Sciatic nerve (tissue), 2 donors: ENCODE results near the gene CENPB. TPM values are rescaled to one million over a fixed set of nuclear protein-coding genes. Genes with fewer than 3 reads are reported as not detected.
"Not testable (repeated sequence)": the region's sequence is repeated elsewhere in the genome, so short reads cannot be mapped to it uniquely, and the experiment has no call there.

ENCODE experiments used
- ATAC-seq: fragments of 200-7000 bp; cut with Tn5 transposase; one replicate; pipeline ENCODE4 v1.9.1; 2020; ENCODE audit warnings: mild to moderate bottlenecking, moderate library complexity
- DNase-seq: peaks from one replicate; pipeline ENCODE4 v3.0.0-alpha.2; 2020; ENCODE audit warnings: low spot score
- intact Hi-C: fragments of 100-400 bp; cut with DNase I; formaldehyde crosslinking; loops from one replicate; pipeline ENCODE4 v1.14.2; 2022
- total RNA-seq: library from RNA; stranded (reverse); fragmentation: NEBNext Ultra II Directional; extraction: Animal tissue kit (Norgen Biotek cat#: 25700); gene quantifications from one replicate; pipeline ENCODE4 v1.2.1, GENCODE V29; 2021
- donor health status: DM: no; HTN: no; CAD: no.
- donor health status: DM: no; HTN: no; CAD: no.

CENPB gene
- total RNA-seq, 1 donor from 2014 or later = 71.0 TPM

DNA sequence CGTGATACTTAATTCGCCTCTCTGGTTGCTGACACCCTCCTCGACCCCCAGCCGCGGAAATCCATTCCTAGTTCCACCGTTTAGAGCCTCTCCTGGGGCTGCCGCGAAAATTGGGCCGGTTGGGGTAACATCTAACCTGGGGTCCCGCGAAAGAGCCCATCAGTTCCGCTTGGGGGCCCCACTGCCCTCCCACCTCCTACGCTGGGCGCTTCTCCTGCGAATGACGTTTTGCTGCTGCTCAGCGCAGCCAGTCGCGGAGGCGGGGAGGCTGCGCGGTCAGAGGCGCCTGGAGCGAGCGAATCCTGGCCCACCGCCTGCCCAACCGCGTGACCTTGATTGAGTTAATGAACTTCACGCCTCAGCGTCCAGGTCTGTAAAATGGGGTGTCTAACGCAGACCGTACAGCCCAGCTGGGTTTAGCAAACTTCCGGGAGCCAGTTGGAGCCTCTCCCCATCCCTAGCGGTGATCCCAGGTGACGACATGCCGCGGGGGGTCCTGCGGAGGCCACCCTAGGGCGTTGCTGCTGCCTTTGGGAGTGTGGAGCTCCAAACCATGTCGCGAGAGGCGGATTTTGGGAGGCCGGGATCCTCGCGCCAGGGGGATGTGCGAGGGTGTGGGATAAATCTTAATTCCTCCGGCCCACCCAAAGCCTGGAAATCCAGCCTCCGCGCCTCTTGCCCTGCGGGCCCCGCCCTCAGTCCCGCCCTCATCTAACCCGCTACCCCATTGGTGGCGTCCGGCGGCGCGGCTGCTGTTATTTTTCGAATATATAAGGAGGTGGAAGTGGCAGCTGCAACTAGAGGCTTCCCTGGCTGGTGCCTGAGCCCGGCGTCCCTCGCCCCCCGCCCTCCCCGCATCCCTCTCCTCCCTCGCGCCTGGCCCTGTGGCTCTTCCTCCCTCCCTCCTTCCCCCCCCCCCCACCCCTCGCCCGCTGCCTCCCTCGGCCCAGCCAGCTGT is 9.2 kb upstream of the CENPB start, which contains the start of gene CDC25B:
Gene CDC25B, plus strand, starts transcription at position 800 of the 958 bp plus-strand sequence. CDS start 222 bp downstream, outside the sequence.
- intact Hi-C loops = no loop called here
- DNase-seq (peak; percentile 98), ATAC-seq (peak; percentile 95)

GRCh38 chr20:3794701-3795420 is 8.3 kb upstream of the CENPB start:
- intact Hi-C loops = no loop called here
- no peak for ATAC-seq
- DNase-seq = no peak

DNA sequence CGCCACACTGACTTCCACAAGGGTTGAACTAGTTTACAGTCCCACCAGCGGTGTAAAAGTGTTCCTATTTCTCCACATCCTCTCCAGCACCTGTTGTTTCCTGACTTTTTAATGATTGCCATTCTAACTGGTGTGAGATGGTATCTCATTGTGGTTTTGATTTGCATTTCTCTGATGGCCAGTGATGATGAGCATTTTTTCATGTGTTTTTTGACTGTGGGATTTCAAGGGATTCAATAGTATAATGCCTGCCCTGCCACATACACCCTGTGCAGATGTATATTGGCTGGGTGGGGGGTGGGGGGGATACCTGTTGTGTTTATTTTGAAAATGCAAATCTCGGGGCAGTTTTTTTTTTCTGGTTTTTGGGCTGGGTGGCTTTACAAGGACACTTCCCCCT is 7.6 kb upstream of the CENPB start:
- ATAC-seq, intact Hi-C loops, DNase-seq: not testable (repeated sequence)

DNA sequence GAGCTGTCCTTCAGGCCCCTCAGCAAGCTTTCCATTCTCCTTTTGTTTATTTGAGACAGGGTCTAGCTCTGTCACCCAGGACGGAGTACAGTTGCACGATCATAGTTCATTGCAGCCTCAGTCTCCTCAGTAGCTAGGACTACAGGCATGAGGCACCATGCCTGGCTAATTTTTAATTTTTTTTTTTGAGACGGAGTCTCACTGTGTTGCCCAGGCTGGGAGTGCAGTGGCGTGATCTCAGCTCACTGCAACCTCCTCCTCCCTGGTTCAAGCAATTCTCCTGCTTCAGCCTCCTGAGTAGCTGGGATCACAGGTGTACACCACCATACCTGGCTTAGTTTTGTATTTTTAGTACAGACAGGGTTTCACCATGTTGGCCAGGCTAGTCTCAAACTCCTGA is 2.7 kb upstream of the CENPB start:
- ATAC-seq, DNase-seq, intact Hi-C loops: not testable (repeated sequence)

- ATAC-seq = no peak
- no peak for DNase-seq
- intact Hi-C loops = no loop called here
These were observed 2.2 kb upstream of the CENPB start for GRCh38 chr20:3788685-3789155.

GRCh38 chr20:3787324-3788014 is 929 bp upstream of the CENPB start:
- ATAC-seq = no peak
- no peak for DNase-seq
- intact Hi-C loops = loop anchor here (2.0 kb wide), 1 partner anchor 33 kb away; the partner anchor contains the start of gene AP5S1

- ATAC-seq = peak; percentile 13
- no peak for DNase-seq
- intact Hi-C loops = loop anchor here (2.0 kb wide), 1 partner anchor 35 kb away; the partner anchor contains the start of gene AP5S1
These were observed 435 bp downstream of the CENPB start for GRCh38 chr20:3786126-3786484.

- intact Hi-C loops = loop anchor here (2.0 kb wide), 1 partner anchor 35 kb away; the partner anchor contains the start of gene AP5S1
- ATAC-seq (no peak), DNase-seq (no peak)
These were observed 1.1 kb downstream of the CENPB start for GRCh38 chr20:3785240-3786125.

GRCh38 chr20:3784863-3785239 is 1.7 kb downstream of the CENPB start:
- no peak for ATAC-seq
- no peak for DNase-seq
- intact Hi-C loops = no loop called here

DNA sequence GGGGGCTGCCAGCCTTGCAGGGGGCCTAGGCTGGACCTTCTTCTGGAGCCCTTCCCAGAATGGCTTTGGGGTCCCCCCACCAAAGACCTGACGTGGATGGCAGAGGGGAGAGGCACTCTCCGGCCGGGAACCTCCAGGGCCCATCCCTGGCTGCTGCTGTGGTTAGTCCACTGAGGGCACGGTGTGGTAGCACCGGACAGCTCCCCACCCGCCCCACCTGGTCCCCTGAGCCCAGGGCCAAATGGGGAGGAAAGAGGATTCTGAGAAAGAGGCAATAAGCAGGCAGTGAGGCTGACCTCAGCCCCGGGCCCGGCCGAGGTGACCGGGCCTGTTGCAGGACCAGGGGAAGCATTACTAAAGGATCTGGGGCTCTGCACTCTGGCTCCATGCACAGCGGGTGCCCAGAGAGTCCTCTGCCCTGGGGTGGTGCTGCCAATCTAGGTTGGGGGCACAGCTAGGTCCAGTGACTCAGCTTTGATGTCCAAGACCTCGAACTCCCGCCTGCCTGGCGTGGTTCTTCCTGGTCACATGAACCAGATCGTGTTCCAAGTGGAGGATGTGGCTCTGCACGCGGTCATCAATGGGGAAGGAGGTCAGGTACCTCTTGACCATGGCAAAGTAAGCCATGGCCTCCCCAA is 2.2 kb downstream of the CENPB start:
- ATAC-seq = no peak
- DNase-seq = no peak
- intact Hi-C loops = no loop called here

GRCh38 chr20:3783511-3784195 is 2.9 kb downstream of the CENPB start:
- intact Hi-C loops = no loop called here
- ATAC-seq = no peak
- DNase-seq = no peak

DNA sequence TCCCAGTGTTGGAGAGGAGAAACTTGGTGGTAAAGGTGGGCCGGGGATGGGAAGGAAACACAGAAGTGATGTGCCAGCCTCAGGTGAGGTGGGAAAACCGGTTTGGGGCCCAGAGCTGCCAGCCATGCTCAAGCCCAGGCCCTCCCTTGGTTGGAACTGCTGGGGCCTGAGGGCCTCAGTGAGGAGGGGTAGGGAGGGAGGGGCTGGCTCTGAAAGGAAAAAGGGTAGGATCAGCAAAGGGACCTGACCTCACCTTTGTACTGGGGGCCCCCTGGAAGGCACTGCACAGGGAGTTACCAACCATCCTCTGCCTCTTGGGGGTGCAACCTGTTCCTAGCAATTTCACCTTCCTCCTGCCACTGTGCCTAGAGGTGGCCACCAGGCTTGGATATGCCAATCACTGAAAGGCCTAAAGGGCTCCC is 3.5 kb downstream of the CENPB start:
- DNase-seq (no peak), ATAC-seq (no peak)
- intact Hi-C loops = no loop called here

DNA sequence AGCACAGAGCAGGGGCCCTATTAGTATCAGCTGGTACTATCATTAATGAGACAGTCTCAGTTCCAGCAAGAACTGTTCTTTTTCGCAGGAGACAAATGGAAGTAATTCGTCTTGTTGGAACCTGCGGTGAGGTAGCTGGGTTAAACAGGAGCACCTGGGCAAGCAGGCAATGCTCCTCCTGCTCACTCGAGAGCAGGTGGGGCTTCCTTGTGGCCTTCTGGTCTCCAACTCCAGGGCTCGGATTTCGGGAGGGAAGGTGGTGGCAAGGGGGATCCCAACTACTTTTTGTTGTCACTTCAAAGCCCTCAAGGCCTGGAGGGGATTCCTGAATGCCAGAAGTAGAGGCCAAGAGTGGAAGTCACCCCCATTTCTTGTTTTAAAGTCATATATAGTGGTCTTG is 3.9 kb downstream of the CENPB start:
- ATAC-seq = no peak
- DNase-seq = no peak
- intact Hi-C loops = no loop called here

- intact Hi-C loops = no loop called here
- ATAC-seq (peak; percentile 88), DNase-seq (peak; percentile 87)
These were observed 5.2 kb downstream of the CENPB start, which contains the start of gene SPEF1 for GRCh38 chr20:3781153-3781910. TSS of gene SPEF1 (minus strand) at chr20:3781448. CDS start at chr20:3781287, 161 bp downstream.

DNA sequence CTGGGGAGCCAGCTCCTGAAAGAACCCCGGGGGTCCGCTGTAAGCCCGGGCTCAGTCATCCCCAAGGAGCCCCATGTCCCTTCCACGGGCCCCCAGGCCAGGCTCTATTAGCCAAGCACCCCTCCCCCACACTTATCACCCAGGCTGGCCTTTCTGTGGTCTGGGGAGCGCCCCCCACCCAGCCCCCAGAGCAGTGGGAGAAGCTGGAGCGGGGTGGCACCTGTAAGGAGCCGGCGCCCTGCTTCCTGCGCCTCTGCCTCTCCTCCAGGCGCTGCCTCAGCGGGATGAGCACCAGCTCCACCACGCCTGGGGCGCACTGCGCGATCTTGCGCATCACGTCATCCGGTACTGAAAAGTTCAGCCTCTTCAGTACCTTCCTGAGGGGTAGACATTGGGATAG is 7.6 kb downstream of the CENPB start:
- no peak for ATAC-seq
- intact Hi-C loops = no loop called here
- DNase-seq = no peak
